Lung (tissue), 12 donors: ENCODE measurements around the gene SPRR2G. TPM values are rescaled to one million over a fixed set of nuclear protein-coding genes. Genes with fewer than 3 reads are reported as not detected.

ENCODE experiments used
- ATAC-seq: fragments of 200-7000 bp; cut with Tn5 transposase; one replicate; pipeline ENCODE4 v1.9.1; 2020; ENCODE audit warnings: moderate number of reproducible peaks; ENCODE audit not compliant: insufficient read depth, low FRiP score
- DNase-seq, 3 donors: peaks; one replicate each; pipeline ENCODE4 v3.0.0-alpha.2; 2013 to 2017
- H3K27ac ChIP-seq, 2 donors: one replicate each; pipeline ENCODE4 v1.5.1; 2013; ENCODE audit warnings: mild to moderate bottlenecking in 2 of 2, moderate library complexity in 2 of 2, control low read depth in 1 of 2, inconsistent platforms in 1 of 2, low read depth in 1 of 2, low read length in 1 of 2
- H3K27me3 ChIP-seq, 3 donors: one replicate each; pipeline ENCODE4 v1.5.1; 2013; ENCODE audit warnings: low read length in 2 of 3; ENCODE audit not compliant: control insufficient read depth in 3 of 3, insufficient read depth in 3 of 3
- H3K36me3 ChIP-seq, 4 donors: one replicate each; pipeline ENCODE4 v1.5.1; 2013; ENCODE audit warnings: low read length in 4 of 4, mild to moderate bottlenecking in 1 of 4, moderate library complexity in 1 of 4; ENCODE audit not compliant: control insufficient read depth in 4 of 4, insufficient read depth in 4 of 4
- H3K4me1 ChIP-seq, 5 donors: one replicate each; pipeline ENCODE4 v1.5.1; 2013; ENCODE audit warnings: low read length in 5 of 5, mild to moderate bottlenecking in 2 of 5, moderate library complexity in 1 of 5; ENCODE audit not compliant: control insufficient read depth in 5 of 5, insufficient read depth in 5 of 5
- H3K4me3 ChIP-seq: one replicate; pipeline ENCODE4 v1.5.1; 2013; ENCODE audit warnings: mild to moderate bottlenecking, control low read depth, moderate library complexity
- H3K9ac ChIP-seq, 2 donors: one replicate each; pipeline ENCODE4 v1.5.1; 2013; ENCODE audit warnings: low read length in 2 of 2, control low read depth in 1 of 2; ENCODE audit not compliant: insufficient read depth in 1 of 2
- H3K9me3 ChIP-seq, 4 donors: one replicate each; pipeline ENCODE4 v1.5.1; 2013; ENCODE audit warnings: low read length in 3 of 4, mild to moderate bottlenecking in 1 of 4, moderate library complexity in 1 of 4; ENCODE audit not compliant: control insufficient read depth in 4 of 4, insufficient read depth in 3 of 4
- CTCF ChIP-seq: IDR thresholded peaks from 2 replicates; pipeline ENCODE4 v1.5.1; 2012; ENCODE audit warnings: mild to moderate bottlenecking; ENCODE audit errors: control extremely low read depth, extremely low read depth
- WGBS, 2 donors: extraction: QIAGEN DNeasy Blood & Tissue Kit; methylation state at CpG; one replicate each; pipeline ENCODE4 v1.1.7; 2013; 5-methylcytosine and 5-hydroxymethylcytosine counted together
- polyA plus RNA-seq, 2 donors: library from polyadenylated mRNA; stranded (reverse); fragments of 200-250 nt; gene quantifications; one replicate each; pipeline ENCODE4 v1.2.1, GENCODE V29; 2013
- total RNA-seq, 2 donors: library from RNA; depleted of rRNA in 1 of 2; stranded (reverse); fragments of >200 nt in 1 of 2; gene quantifications; one replicate each; pipeline ENCODE4 v1.2.1, GENCODE V29; 2014 to 2021
- donor health status: control.
- donor health status: control.
- donor health status: Bipolar disorder and iron deficiency.
- donor health status: healthy.
- donor health status: DM: yes; HTN: yes; CAD: no.

The SPRR2G gene
- total and polyA plus RNA-seq, 4 donors, result not detected

GRCh38 chr1:153178922-153179321 lies 28.2 kb upstream of the SPRR2G start:
- no peaks in the 10 kb centered on the region for H3K36me3 ChIP-seq
- H3K4me3 ChIP-seq, result no peak overlapping the region
- TF ChIP-seq CTCF, result no peak
- H3K27ac ChIP-seq, result no peak overlapping the region
- peaks cover 0 to 5% (median 0%) of the 10 kb centered on the region in 3 donors for H3K27me3 ChIP-seq
- H3K9ac ChIP-seq, result no peak overlapping the region
- ATAC-seq (no peak), DNase-seq (no peak)
- no peaks in the 10 kb centered on the region for H3K4me1 ChIP-seq
- H3K9me3 ChIP-seq, result no peaks in the 10 kb centered on the region

- Histone ChIP-seq H3K9ac (no peak overlapping the region), H3K9me3 (no peaks in the 10 kb centered on the region), H3K27ac (no peak overlapping the region), H3K4me1 (no peaks in the 10 kb centered on the region), H3K4me3 (no peak overlapping the region), H3K36me3 (no peaks in the 10 kb centered on the region), H3K27me3 (peaks cover 0 to 2% (median 0%) of the 10 kb centered on the region in 3 donors)
- DNase-seq, result no peak
- no peak for ATAC-seq
- no peak for TF ChIP-seq CTCF
Observed at GRCh38 chr1:153174624-153175023, 23.9 kb upstream of the SPRR2G start.

GRCh38 chr1:153168686-153169085 lies 18.0 kb upstream of the SPRR2G start:
- no peak overlapping the region for H3K9ac ChIP-seq
- 70 to 84% methylated on average over 2 of the region's 2 CpGs for WGBS, 2 donors
- no peaks in the 10 kb centered on the region for H3K27me3 ChIP-seq
- no peak for TF ChIP-seq CTCF
- DNase-seq, result no peak
- H3K36me3 ChIP-seq, result no peaks in the 10 kb centered on the region
- no peaks in the 10 kb centered on the region for H3K9me3 ChIP-seq
- H3K4me1 ChIP-seq, result no peaks in the 10 kb centered on the region
- ATAC-seq, result no peak
- H3K27ac ChIP-seq, result no peak overlapping the region
- no peak overlapping the region for H3K4me3 ChIP-seq

GRCh38 chr1:153155541-153155940 lies 4.9 kb upstream of the SPRR2G start:
- no peaks in the 10 kb centered on the region for H3K36me3 ChIP-seq
- H3K9ac ChIP-seq, result no peak overlapping the region
- DNase-seq (no peak), ATAC-seq (no peak)
- H3K4me3 ChIP-seq, result no peak overlapping the region
- H3K9me3 ChIP-seq, result peaks cover 0 to 6% (median 0%) of the 10 kb centered on the region in 4 donors
- TF ChIP-seq CTCF, result no peak
- WGBS, 2 donors, result 92 to 93% methylated on average over 2 of the region's 2 CpGs
- no peaks in the 10 kb centered on the region for H3K4me1 ChIP-seq
- H3K27me3 ChIP-seq, result no peaks in the 10 kb centered on the region
- H3K27ac ChIP-seq, result no peak overlapping the region
